ENCODE results near the gene ZNF679. TPM values are rescaled to one million over a fixed set of nuclear protein-coding genes. Genes with fewer than 3 reads are reported as not detected.
"Not testable (repeated sequence)": the region's sequence is repeated elsewhere in the genome, so short reads cannot be mapped to it uniquely, and the experiment has no call there.

ZNF679 gene
- not detected for total RNA-seq
- long read RNA-seq, result 0 reads

GRCh38 chr7:64228174-64228573, at the start of gene ZNF679:
Gene ZNF679 (plus strand): TSS chr7:64228474. CDS start chr7:64249118, 20,644 bp downstream.
- intact Hi-C loops (cut with DNase I); DNase-seq (ENCODE audit: missing footprints); ATAC-seq: not testable (repeated sequence)

GRCh38 chr7:64180989-64181388, 47.3 kb upstream of the ZNF679 start:
- intact Hi-C loops (cut with DNase I), result no loop called here
- no peak for ATAC-seq

DNA sequence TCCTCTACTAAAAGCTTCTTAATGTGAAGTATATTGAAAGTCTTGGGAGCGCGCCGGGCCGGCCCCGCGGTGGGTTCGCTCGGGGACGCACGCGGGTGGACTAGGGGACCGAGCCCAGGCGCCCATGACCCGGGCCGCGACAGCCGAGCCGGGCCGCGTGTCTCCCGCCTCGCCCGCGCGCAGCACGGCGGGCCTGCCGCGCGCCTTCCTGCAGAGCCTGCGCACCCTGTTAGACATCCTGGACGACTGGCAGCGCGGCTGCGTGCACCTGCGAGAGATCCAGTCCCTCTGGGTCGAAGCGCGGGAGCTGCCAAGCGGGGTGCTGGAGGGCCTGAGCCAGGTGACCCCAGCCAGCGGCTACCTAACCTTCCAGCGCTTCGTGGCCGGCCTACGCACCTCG, 46.7 kb upstream of the ZNF679 start:
- DNase-seq (ENCODE audit: missing footprints) (no peak), ATAC-seq (no peak)
- intact Hi-C loops (cut with DNase I), result no loop called here

More at GRCh38 chr7:64180989-64181388, 47.3 kb upstream of the ZNF679 start:
- no peak for DNase-seq (ENCODE audit: missing footprints)

- ATAC-seq (no peak), DNase-seq (ENCODE audit: missing footprints) (no peak)
- intact Hi-C loops (cut with DNase I), result loop anchor here (2.0 kb wide), 1 partner anchor 437 kb away; no protein-coding TSS in a partner anchor
Measured at GRCh38 chr7:64182036-64182790, 46.1 kb upstream of the ZNF679 start.

GRCh38 chr7:64183126-64183742, 45.0 kb upstream of the ZNF679 start:
- DNase-seq (ENCODE audit: missing footprints), result no peak
- intact Hi-C loops (cut with DNase I), result loop anchor here (2.0 kb wide), 1 partner anchor 436 kb away; no protein-coding TSS in a partner anchor
- ATAC-seq, result peak; percentile 26

DNA sequence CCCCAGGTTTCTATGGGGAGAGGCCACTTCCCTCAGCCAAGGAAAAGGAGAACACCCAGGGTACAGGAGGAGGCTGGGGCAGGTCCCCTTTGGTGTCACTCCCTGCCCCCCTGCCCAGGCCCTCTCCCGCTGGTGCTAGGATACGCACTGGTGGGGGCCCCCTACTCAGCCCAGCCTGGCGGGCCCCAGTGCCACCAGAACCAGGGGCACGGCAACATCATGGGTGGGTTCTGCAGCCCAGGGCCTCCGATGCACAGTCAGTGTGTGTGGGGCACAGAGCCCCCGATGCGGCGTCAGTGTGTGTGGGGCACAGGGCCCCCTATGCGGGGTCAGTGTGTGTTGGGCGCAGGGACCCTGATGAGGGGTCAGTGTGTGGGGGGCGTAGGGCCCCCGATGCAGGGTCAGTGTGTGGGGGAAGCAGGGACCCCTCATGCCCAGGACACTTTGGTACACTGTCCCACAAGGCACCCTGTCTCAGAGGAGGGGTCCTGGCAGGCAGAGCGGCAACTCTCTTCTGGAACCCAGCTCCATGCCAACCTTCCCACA, 44.4 kb upstream of the ZNF679 start:
- no peak for DNase-seq (ENCODE audit: missing footprints)
- ATAC-seq, result no peak
- intact Hi-C loops (cut with DNase I), result loop anchor here (2.0 kb wide), 1 partner anchor 435 kb away; no protein-coding TSS in a partner anchor

DNA sequence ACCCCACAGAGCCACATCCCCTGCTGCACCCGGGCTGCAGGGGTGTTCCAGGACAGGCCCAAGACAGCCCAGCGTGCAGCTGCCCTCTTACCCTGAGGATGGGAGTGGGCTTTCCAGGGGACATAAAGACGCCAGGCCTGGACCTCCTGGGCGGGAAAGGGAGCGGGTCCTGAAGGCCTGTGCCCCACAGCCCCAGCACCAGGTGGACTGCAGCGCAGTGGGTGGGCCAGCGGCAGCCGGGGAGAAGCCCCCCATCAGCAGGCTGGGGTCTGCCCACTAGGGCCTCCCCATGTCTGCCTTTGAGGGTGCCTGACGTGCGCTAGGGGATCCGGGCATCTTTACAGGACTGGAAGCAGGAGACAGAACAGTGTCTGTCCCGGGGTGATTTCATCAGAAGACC, 43.9 kb upstream of the ZNF679 start:
- ATAC-seq (no peak), DNase-seq (ENCODE audit: missing footprints) (no peak)
- intact Hi-C loops (cut with DNase I), result no loop called here

DNA sequence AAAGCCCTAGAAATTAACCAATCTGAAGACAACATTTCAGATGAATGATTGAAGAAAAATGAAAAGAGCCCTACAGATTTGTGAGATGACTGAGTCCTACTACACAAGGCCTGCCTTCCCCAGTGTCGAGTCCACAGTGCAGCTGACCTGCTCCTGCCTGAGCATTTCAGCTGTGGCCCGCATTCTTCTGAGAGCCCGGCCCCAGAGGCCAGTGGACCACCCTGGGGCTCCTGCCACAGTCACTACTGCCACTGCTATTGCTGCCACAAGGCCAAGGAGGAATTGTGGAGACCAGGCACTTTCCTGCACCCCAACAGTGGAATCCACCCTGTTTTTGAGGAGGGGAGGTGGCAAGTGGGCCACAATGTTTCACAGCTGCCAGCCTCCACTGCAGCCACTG, 40.9 kb upstream of the ZNF679 start:
- ATAC-seq, result no peak
- no peak for DNase-seq (ENCODE audit: missing footprints)
- intact Hi-C loops (cut with DNase I), result no loop called here

- DNase-seq (ENCODE audit: missing footprints) (no peak), ATAC-seq (no peak)
- intact Hi-C loops (cut with DNase I), result no loop called here
Measured at GRCh38 chr7:64192148-64192704, 36.0 kb upstream of the ZNF679 start.

DNA sequence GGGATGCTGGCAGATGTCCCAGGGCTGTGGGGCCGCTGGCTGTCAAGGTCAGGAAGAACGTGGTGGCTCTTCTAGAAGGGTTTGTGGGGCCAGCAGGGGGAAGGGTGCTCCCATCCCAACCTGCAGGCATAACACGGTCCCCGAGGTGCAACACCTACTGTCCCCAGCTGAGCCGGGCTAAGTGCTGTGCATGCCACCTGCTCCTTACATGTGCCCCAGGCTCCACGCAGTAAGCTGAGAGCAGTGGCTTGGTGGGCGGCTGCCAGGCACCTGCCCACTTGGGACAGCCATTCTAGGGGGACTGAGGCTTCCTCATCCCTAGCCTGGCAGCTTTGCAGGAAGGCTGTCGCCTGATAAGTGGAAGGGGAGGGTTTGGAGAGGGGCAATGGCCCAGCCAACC, 35.5 kb upstream of the ZNF679 start:
- intact Hi-C loops (cut with DNase I), result no loop called here
- no peak for DNase-seq (ENCODE audit: missing footprints)
- ATAC-seq, result no peak

- intact Hi-C loops (cut with DNase I), result no loop called here
- DNase-seq (ENCODE audit: missing footprints), result no peak
Measured at GRCh38 chr7:64206903-64207302, 21.4 kb upstream of the ZNF679 start, which contains the start of gene ZNF735. Gene ZNF735 (plus strand): TSS chr7:64207203. CDS start chr7:64207203, 0 bp downstream.

DNA sequence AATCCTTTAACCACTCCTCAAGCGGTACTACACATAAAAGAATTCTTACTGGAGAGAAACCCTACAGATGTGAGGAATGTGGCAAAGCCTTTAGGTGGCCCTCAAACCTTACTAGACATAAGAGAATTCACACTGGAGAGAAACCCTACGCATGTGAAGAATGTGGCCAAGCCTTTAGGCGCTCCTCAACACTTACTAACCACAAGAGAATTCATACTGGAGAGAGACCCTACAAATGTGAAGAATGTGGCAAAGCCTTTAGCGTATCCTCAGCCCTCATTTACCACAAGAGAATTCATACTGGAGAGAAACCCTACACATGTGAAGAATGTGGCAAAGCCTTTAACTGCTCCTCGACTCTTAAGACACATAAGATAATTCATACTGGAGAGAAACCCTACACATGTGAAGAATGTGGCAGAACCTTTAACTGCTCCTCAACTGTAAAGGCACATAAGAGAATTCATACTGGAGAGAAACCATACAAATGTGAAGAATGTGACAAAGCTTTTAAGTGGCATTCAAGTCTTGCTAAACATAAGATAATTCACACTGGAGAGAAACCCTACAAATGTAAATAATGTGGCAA, 8.5 kb upstream of the ZNF679 start:
- DNase-seq (ENCODE audit: missing footprints); ATAC-seq; intact Hi-C loops (cut with DNase I): not testable (repeated sequence)

More at GRCh38 chr7:64206903-64207302, 21.4 kb upstream of the ZNF679 start, which contains the start of gene ZNF735:
- no peak for ATAC-seq

GRCh38 chr7:64223366-64223765, 4.9 kb upstream of the ZNF679 start:
- DNase-seq (ENCODE audit: missing footprints) (no peak), ATAC-seq (no peak)
- intact Hi-C loops (cut with DNase I), result no loop called here

DNA sequence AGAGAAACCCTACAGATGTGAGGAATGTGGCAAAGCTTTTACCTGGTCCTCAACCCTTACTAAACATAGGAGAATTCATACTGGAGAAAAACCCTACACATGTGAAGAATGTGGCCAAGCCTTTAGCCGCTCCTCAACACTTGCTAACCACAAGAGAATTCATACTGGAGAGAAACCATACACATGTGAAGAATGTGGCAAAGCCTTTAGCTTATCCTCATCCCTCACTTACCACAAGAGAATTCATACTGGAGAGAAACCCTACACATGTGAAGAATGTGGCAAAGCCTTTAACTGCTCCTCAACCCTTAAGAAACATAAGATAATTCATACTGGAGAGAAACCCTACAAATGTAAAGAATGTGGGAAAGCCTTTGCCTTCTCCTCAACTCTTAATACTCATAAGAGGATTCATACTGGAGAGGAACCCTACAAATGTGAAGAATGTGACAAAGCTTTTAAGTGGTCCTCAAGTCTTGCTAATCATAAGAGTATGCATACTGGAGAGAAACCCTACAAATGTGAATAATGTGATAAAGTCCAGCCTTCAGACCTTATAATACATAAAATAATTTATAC, 38.2 kb downstream of the ZNF679 start:
- intact Hi-C loops (cut with DNase I), result no loop called here
- DNase-seq (ENCODE audit: missing footprints), result no peak
- no peak for ATAC-seq

- ATAC-seq (no peak), DNase-seq (ENCODE audit: missing footprints) (no peak)
- intact Hi-C loops (cut with DNase I), result no loop called here
Measured at GRCh38 chr7:64277630-64278029, 49.4 kb downstream of the ZNF679 start.

DNA sequence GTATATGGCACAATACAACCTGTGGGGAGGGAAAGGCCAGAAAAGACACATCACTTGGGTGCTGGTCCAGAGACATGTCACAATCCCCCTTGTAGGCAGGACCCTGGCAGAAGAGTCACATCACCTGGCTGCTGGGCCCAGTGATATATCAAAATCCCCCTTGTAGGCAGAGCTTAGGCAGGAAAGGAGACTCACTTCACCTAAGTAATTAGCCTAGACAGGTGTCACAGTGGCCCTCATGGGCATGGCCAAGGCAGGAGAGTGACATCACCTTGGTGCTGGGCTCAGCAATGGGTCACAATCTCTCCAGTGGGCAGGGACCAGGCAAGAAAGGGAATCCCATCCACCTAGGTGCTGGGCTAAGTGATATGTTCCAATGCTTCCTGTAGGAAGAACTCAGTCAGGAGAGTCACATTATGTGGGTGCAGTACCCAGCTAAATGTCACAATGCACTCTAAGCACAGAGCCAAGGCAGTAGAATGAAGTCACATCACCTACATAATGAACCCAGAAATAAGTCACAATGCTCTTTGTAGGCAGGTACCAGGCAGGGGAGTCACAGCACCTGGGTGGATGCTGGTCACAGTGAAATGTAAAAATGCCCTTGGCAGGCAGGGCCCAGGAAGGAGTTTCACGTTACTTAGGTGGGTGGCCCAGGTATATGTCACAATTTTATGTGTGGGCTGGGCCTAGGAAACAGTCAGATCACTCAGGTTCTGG, 66.6 kb downstream of the ZNF679 start:
- intact Hi-C loops (cut with DNase I), result no loop called here
- ATAC-seq (no peak), DNase-seq (ENCODE audit: missing footprints) (no peak)

GRCh38 chr7:64297418-64297817, 69.1 kb downstream of the ZNF679 start:
- DNase-seq (ENCODE audit: missing footprints); intact Hi-C loops (cut with DNase I); ATAC-seq: not testable (repeated sequence)
